Measurements from ENCODE around the gene KNL1. TPM values are rescaled to one million over a fixed set of nuclear protein-coding genes. Genes with fewer than 3 reads are reported as not detected.

Gene KNL1
- 5.3 to 8.2 TPM (median 6.1 TPM) in 5 replicates for total RNA-seq (2022; extraction: Qiagen RNA extraction)

DNA sequence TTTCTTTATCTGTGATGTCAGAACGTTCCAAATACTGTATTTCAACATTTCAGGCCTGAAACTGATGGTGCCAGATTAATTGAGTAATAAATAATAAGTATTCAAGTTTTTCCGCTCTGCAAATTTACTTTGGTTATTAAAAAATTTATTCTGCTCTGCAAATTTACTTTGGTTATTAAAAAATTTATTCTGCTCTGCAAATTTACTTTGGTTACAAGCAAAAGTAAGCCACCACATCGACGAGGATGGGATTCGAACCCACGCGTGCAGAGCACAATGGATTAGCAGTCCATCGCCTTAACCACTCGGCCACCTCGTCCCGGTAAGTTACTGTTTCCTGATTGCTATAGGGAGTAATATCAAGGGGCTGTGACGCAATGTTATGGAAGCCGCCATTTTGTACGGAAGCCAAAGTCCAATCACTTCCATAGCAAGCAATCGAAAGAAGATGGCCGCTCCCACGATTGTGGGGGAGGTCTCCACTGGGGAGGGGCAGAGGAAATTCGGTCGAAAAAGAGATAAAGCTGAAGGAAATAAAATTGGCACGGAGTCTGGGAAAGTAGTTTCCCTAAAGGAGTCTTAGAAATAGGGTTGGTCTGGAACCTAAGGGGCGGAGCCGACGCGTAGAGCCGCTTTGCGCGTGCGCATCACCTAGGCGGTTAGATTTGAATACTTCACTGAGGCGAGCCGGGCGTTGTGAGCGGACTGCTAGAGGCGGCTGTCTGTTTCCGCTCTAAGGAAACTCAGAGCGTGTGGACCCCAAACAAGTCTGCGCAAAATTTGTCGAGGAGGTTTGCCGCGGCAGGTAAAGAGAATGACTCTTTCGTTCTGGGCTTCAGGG is at the start of gene KNL1:
Gene KNL1 (plus strand): TSS at position 662 of the 841 bp plus-strand sequence. CDS start 8,683 bp downstream, outside the sequence.

GRCh38 chr15:40564591-40565332 is 29.3 kb upstream of the KNL1 start, which contains the start of gene CCDC32:
TSS of gene CCDC32 (minus strand) at chr15:40565042. CDS start at chr15:40563015, 2,027 bp downstream.

DNA sequence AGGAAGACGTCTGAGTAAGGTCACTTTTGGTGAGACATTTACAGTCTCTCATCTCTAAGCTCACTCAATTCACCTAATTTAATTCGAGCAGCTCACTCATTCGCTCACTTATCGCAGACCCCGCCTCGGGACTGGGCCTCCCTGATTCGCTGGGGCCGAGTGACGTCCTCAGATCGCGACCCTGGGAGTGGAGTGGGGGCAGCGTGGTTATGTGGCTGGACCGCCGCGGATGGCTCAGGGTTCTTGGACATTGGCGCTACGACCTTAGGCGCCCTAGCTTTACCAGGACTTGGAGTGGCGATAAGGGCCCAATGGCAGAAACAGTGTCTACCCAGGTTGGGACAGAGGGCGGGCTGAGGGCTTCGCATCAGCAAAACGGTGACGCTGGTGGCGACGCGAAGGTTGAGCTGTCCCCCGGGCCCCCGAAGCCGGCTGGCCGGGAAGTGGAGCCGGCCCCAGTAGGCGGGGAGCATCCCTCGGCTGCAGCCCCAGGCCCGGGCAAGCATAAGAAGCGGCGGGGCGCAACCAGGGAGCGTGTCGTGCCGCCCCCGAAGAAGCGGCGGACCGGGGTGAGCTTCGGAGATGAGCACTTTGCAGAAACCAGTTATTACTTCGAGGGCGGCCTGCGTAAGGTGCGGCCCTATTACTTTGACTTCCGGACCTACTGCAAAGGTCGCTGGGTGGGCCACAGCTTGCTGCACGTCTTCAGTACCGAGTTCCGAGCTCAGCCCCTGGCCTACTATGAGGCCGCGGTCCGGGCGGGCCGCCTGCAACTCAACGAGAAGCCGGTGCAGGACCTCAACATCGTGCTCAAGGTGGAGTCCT is 24.7 kb upstream of the KNL1 start, which contains the start of gene RPUSD2:
Gene RPUSD2 (plus strand): TSS at position 171 of the 825 bp plus-strand sequence. CDS start 39 bp downstream, at position 210.

GRCh38 chr15:40694688-40695468 is 100.8 kb downstream of the KNL1 start, which contains the start of gene RAD51:
TSS of gene RAD51 (plus strand) at chr15:40695174. CDS start at chr15:40698759, 3,585 bp downstream.

Other genes with a start within 250 kb of the KNL1 start
- gene PHGR1, start 243.2 kb upstream of the KNL1 start, total RNA-seq (2022; extraction: Qiagen RNA extraction), result not detected in 5 replicates
- gene DISP2, start 236.0 kb upstream of the KNL1 start, total RNA-seq (2022; extraction: Qiagen RNA extraction), result 1.00 to 2.5 TPM (median 1.8 TPM) in 5 replicates
- 43.0 to 56.5 TPM (median 47.7 TPM) in 5 replicates for gene KNSTRN, start 211.5 kb upstream of the KNL1 start, total RNA-seq (2022; extraction: Qiagen RNA extraction)
- gene IVD, start 188.5 kb upstream of the KNL1 start, total RNA-seq (2022; extraction: Qiagen RNA extraction), result 11.1 to 12.9 TPM (median 11.7 TPM) in 5 replicates
- gene BAHD1, start 153.3 kb upstream of the KNL1 start, total RNA-seq (2022; extraction: Qiagen RNA extraction), result 9.8 to 11.7 TPM (median 11.2 TPM) in 5 replicates
- gene CHST14, start 123.3 kb upstream of the KNL1 start, total RNA-seq (2022; extraction: Qiagen RNA extraction), result 12.9 to 20.9 TPM (median 19.1 TPM) in 5 replicates
- 11.0 to 22.3 TPM (median 13.3 TPM) in 5 replicates for gene CCDC32, start 29.2 kb upstream of the KNL1 start, total RNA-seq (2022; extraction: Qiagen RNA extraction)
- 12.8 to 17.5 TPM (median 15.8 TPM) in 5 replicates for gene RPUSD2, start 24.9 kb upstream of the KNL1 start, total RNA-seq (2022; extraction: Qiagen RNA extraction)
- gene RAD51, start 100.9 kb downstream of the KNL1 start, total RNA-seq (2022; extraction: Qiagen RNA extraction), result 17.9 to 21.0 TPM (median 20.6 TPM) in 5 replicates
- 20.7 to 22.6 TPM (median 21.8 TPM) in 5 replicates for gene RMDN3, start 161.0 kb downstream of the KNL1 start, total RNA-seq (2022; extraction: Qiagen RNA extraction)
- gene GCHFR, start 169.8 kb downstream of the KNL1 start, total RNA-seq (2022; extraction: Qiagen RNA extraction), result 7.1 to 9.5 TPM (median 8.3 TPM) in 5 replicates
- gene C15orf62, start 175.7 kb downstream of the KNL1 start, total RNA-seq (2022; extraction: Qiagen RNA extraction), result 0.03 to 0.06 TPM (median 0.04 TPM) in 4 of 5 replicates, not detected in the other
- 15.4 to 18.5 TPM (median 17.0 TPM) in 5 replicates for gene ZFYVE19, start 212.8 kb downstream of the KNL1 start, total RNA-seq (2022; extraction: Qiagen RNA extraction)
- 19.6 to 25.2 TPM (median 23.2 TPM) in 5 replicates for gene DNAJC17, start 213.2 kb downstream of the KNL1 start, total RNA-seq (2022; extraction: Qiagen RNA extraction)
- 0.14 to 0.21 TPM (median 0.17 TPM) in 3 of 5 replicates, not detected in the others for gene PPP1R14D, start 234.5 kb downstream of the KNL1 start, total RNA-seq (2022; extraction: Qiagen RNA extraction)
- 0.55 to 1.1 TPM (median 0.73 TPM) in 5 replicates for gene SPINT1, start 249.8 kb downstream of the KNL1 start, total RNA-seq (2022; extraction: Qiagen RNA extraction)

Measured in A549 treated with AZD2906 at 1 μM for 4 hours (cell line).